Left hindlimb (tissue), 1 donor: Measurements from ENCODE around the gene RPS27.
"Not testable (repeated sequence)": the region's sequence is repeated elsewhere in the genome, so short reads cannot be mapped to it uniquely, and the experiment has no call there.

Source experiments
- DNase-seq: peaks from one replicate; pipeline ENCODE4 v3.0.0-alpha.2; 2018

RPS27 gene

GRCh38 chr1:153962088-153963029, 28.2 kb upstream of the RPS27 start:
- DNase-seq = peak; percentile 37

DNA sequence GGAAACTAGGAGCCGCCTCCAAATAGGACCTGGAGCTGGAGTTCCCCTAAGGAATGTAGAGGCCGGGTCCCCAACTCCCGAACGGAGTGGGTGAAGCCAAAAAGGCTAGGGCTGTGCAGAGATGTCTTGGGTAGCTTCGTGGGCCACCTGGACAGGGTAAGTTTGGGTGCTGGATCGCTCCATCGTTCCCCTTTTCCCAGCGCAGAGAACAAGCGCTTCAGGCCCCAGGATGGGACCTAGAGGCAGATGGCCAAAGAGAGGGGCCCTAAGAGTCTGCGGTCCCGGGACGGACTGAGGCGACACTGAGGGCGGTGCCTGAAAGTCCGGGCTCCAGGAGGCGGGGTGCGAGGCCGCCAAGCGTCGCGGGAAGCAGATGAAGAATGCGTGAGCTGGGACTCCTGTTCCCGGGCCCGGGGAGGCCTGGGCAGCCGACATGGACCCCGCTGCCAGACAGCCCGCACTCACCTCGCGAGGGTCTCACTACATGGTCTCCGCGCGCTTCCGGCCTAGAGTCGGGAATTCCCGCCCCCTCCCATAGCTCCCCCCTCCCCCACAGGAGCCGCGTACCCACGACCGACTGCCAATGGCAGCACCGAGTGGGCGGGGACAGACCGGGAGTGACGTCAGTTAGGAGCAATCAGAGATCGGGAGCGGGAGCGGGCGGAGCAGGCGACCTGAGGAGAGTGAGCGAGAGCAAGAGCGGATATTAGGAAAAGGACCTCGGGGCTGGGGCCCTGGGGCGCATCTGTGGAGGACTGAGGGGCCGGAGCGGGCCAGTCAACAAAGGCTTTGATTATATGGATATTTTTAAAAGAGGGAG, 27.3 kb upstream of the RPS27 start, which contains the start of gene SLC39A1:
Gene SLC39A1, minus strand, starts transcription at position 508 of the 820 bp plus-strand sequence. CDS start 822 bp downstream, outside the sequence.
- DNase-seq = peak; percentile 99

DNA sequence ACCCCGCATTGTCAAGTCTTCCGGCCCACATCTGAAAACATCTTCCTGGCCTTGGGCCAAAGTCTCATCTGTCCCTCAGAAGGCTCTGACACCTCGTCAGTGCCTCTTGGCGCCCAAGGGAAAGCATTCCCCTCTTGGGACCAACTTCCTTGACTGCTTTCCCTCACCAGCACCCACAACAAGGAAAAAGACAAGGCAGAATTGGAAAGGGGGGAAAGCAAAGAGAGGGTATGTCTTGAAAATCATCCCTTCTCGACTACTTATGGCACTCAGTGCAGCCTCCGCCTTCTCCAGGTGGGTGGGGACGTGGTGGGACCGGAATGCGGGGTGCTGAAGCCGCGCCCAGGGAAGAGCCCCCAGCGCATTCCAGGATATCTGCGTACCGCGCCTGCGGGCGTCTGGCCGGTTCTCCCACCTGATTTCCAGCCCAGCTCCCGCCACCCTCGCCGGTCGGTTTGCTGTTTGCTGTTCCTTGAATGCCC, 26.7 kb upstream of the RPS27 start:
- DNase-seq = peak; percentile 67

DNA sequence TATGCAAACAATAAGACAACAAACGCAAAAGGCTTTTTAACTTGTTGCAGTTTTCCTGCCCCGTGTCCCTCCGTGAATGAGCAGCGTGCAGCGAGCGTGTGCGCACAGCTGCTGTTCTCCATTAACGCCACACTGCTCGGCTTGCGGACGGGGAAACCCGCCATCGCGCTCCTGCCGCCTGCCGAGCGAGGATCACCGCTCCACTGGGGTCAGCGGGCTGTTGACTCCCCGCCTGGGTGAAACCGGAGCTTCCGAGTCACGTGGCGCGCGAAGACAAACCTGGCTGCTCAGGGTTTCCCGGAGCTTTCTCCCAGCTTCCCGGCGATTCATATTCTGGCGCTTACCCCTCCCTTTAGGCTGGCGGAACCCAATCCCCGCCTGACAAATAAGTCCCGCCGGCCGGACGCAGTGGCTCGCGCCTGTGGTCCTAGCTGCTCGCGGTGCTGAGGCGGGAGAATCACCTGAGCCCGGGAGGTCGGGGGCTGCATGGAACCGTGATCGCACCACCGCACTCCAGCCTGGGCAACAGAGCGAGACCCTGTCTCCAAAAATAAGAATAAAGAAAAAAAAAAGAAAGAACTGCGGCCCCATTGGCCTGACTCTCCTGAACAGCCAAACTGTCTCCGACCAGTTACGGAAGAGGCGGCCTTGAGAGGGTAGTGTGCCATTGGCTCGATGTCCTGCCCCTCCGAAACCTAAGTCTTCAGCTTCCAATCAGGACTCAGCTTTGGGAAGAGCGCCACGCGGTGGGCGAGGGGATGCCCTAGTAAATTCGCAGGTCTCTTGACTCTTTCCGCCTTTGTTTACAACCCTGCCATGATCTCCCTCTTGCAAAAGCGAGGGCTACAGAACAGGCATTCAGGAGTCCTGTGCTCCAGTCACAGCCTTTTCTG, 23.2 kb upstream of the RPS27 start, which contains the start of gene CREB3L4:
Gene CREB3L4, plus strand, starts transcription at position 796 of the 893 bp plus-strand sequence. CDS start 624 bp downstream, outside the sequence.
- DNase-seq = peak; percentile 95

DNA sequence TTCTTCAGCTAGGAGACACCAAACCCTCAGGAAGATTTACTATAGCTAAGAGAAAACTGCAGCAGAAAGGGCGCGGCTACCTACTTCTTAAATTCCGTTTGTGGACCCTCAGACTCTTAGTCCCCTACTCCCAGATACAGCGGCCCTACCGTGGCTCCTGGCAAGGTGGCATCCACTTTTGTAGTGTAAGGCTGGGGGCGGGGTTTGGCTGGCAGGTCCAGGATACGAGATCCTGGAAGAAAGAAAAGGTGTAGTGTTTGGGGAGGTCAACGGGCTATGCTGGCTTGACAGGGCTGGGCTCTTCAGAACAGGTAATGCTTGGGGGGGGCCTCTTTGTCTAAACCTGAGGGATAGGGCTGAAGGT, 22.6 kb upstream of the RPS27 start:
- peak; percentile 48 for DNase-seq

- no peak for DNase-seq
Observed at GRCh38 chr1:153968408-153968807, 22.2 kb upstream of the RPS27 start.

- no peak for DNase-seq
Observed at GRCh38 chr1:153968972-153969371, 21.6 kb upstream of the RPS27 start.

- no peak for DNase-seq
Observed at GRCh38 chr1:153970346-153970745, 20.2 kb upstream of the RPS27 start.

DNA sequence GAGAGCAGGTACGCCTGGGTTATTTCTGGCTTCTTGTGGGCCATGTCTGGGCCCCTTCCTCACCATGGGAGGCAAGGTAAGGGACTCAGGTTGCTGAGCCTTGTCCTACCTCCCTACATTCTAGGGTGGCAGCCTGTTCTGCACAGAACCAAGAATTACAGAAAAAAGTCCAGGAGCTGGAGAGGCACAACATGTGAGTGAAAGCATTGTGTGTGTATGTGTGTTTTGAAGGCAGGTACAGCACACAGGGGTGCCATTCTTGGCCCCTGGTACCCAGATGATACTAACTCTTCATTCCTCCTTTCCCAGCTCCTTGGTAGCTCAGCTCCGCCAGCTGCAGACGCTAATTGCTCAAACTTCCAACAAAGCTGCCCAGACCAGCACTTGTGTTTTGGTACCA, 17.5 kb upstream of the RPS27 start:
- no peak for DNase-seq

DNA sequence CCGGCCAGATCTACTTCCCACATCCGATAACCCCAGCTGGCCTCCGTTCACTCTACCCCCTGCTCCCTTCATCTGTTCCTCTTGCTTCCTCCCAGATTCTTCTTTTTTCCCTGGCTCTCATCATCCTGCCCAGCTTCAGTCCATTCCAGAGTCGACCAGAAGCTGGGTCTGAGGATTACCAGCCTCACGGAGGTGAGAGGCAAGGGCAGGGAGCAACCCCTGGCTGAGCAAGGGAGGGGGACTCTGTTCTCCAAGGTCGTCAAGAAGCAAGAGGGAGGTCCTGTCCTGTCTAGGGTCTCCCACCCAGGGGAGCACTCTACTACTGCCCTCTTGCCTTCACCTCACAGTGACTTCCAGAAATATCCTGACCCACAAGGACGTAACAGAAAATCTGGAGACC, 17.0 kb upstream of the RPS27 start:
- DNase-seq = no peak

DNA sequence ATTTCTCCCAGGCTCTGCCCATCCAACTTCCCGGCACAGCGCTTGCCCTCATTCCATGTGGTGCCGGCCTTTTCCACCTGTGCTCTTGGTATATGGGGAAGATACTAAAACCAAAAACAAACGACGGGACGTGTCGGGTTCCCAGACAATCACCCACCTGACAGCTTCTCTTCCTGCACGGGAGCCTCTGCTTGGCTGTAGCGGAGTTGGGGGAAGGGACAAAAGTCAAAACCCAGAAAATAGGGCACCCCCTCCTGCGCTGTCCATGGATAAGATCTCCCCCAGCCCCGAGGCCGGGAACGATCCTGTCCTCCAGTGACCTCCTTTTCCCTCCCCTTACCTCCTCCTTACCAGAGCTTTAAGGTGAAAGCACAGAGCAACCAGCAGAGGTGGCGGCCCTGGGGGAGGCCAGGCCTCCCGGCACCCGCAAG, 13.7 kb upstream of the RPS27 start:
- no peak for DNase-seq

DNA sequence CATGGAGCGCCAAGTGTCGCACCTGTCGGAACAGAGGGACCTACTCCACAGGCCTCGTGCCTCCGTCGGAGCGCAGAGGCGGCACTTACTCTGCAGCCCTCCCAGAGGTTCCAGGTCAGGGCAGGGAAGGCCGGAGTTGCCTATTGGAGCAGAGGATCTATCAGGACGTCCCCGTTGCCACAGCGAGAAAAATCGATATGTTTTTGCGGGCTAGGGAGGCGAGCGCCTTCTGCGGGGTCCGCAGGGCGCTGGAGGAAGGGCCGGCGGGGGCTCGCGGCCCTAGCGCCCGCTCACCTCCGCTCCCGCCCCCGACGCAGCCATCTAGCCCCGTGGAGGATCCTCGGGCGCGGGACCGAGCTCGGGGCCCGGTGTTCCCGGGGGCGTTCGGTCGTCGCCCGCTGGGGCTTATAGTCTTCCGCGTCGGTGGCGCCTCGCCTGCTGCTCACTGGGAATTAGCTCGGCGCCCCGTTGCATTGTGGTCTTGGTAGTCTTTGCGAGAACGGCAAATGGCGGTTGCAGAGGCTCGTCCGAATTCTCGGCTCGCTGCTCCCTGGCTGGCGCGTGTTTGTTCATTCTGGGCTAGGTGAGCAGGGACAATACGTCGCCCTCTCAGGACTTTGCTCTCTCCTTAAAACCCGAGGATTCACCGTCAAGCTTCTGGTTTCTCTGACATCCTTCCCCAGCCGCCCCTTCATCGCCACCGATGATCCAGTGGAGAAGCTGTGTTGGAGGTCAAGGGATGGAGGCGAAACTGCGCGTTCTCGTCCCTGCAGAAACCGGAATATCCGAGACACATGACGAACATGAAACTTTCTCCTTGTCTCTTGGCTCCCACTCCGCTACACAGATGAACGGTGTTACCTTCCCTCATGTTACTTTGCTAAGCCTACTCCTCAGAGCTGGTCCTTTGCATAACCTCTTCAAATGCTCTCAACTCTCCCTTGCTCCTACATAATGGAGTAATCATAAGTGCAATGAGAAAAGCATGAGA, 13.0 kb upstream of the RPS27 start, which contains the start of gene JTB:
Gene JTB, minus strand, starts transcription at position 425 of the 991 bp plus-strand sequence. Its CDS starts 422 bp downstream, at position 3.
- peak; percentile 91 for DNase-seq

DNA sequence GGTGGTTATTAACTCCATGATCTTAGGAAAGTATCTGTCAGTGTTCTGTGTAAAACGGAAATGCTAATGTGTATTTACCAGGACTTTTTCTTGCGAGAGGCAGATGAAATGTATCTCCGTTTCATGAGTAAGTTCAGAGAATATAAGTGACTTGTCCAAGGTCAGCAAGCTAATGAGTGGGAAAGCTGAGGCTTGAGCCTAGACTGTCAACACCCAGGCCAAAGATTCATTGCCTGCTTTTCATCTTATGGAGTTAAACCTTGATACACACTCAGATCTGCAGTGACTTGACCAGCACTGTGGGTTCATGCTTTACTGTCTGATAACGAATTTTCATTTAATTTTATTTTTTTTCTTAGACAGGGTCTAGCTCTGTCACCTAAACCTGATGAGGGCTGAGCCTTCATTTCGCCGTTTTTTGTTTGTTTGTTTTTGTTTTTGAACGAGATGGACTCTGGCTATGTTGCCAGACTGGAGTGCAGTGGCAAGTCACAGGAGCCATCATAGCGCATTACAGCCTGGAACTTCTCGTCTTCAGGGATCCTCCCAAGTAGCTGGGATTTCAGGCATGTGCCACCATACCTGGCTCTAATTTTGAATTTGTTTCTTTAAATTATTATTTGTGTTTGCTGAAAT, 12.2 kb upstream of the RPS27 start:
- no peak for DNase-seq

GRCh38 chr1:153979091-153979490, 11.5 kb upstream of the RPS27 start:
- DNase-seq = not testable (repeated sequence)

DNA sequence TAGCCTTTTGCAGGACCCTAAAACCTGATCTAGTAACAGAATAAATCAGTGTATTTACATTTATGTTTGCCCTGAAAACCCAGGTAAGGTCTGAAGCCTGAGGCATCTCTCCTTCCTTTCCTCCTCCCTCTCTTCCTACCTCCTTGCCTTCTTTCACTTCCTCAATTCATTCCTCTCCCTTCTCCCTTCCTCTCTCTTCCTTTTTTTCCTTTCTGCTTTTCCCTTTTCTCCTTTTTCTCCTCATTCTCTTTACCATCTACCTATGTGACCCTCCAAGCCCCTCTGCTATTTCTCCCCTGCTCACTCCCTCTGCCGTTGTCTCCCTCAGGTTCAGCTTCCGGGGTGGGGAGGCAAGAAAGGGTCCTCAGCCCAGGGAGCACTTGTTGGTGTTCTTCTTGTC, 8.8 kb upstream of the RPS27 start:
- not testable (repeated sequence) for DNase-seq

GRCh38 chr1:153984123-153984894, 6.3 kb upstream of the RPS27 start:
- DNase-seq = no peak

DNA sequence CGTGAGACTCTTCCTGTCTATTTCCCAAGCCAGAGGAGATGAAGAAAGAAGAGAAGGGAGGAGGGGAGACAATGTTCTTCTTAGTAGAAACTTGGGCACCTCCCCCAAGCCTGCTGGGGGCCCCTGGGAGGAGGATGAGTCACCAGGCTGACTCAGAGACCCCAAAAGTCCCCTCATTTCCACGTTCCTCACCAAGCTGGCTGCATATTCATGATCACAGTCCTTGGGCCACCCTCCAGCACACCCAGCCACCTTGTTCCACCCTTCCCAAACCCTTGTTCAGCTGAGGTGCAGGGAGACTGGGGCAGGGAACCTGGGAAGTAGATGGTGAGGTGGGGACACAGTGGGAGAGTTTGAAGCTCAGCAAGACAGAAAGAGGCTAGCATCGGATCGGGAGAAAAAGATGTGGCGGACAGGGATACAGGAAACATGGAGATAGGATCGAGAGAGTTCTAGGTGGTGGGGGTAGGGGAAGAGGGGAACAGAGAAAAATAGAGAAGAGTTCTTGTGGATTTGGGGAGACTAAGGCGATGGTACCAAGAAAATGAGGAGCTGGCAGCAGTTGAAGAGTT, 5.1 kb upstream of the RPS27 start:
- DNase-seq = peak; percentile 64

- DNase-seq = peak; percentile 95
Observed at GRCh38 chr1:153985941-153986761, 4.4 kb upstream of the RPS27 start, which contains the start of gene RAB13. Gene RAB13 (minus strand): TSS chr1:153986339. CDS start chr1:153986236, 103 bp downstream.
